Effector CD8-positive, alpha-beta T cell (primary cell): ENCODE data around the gene ARHGAP42.

ENCODE experiments used
- DNase-seq: peaks from one replicate; lab custom pipeline; 2025; lab: John Stamatoyannopoulos, UW

Gene ARHGAP42

GRCh38 chr11:101022256-101022655, 335.2 kb downstream of the ARHGAP42 start:
- no peak for DNase-seq

- no peak for DNase-seq
These were observed 341.6 kb downstream of the ARHGAP42 start for GRCh38 chr11:101028644-101029043.

GRCh38 chr11:101030015-101030414, 342.9 kb downstream of the ARHGAP42 start:
- no peak for DNase-seq

GRCh38 chr11:101030692-101031091, 343.6 kb downstream of the ARHGAP42 start:
- no peak for DNase-seq

GRCh38 chr11:101031713-101032112, 344.6 kb downstream of the ARHGAP42 start:
- no peak for DNase-seq

GRCh38 chr11:101032991-101033390, 345.9 kb downstream of the ARHGAP42 start:
- DNase-seq, result no peak

- DNase-seq, result no peak
These were observed 347.0 kb downstream of the ARHGAP42 start for GRCh38 chr11:101034076-101034475.

GRCh38 chr11:101035872-101036271, 348.8 kb downstream of the ARHGAP42 start:
- no peak for DNase-seq
